Neural cell (in vitro differentiated cells): ENCODE measurements around the gene KMT2D.

ENCODE experiments used
- MXI1 ChIP-seq: fragments of 450-650 bp; conservative IDR thresholded peaks from 2 replicates; pipeline ENCODE4 v1.6.1; 2014; ENCODE audit warnings: antibody characterized with exemption, mild to moderate bottlenecking; ENCODE audit not compliant: poor library complexity, severe bottlenecking
- POLR2AphosphoS5 ChIP-seq: IDR thresholded peaks from 2 replicates; pipeline ENCODE4 v1.6.1; 2012
- SMC3 ChIP-seq: fragments of 450-650 bp; conservative IDR thresholded peaks from 2 replicates; pipeline ENCODE4 v1.6.1; 2014; ENCODE audit warnings: antibody characterized with exemption, mild to moderate bottlenecking, moderate library complexity; ENCODE audit not compliant: poor library complexity
- TAF1 ChIP-seq: IDR thresholded peaks from 2 replicates; pipeline ENCODE4 v1.6.1; 2012; ENCODE audit warnings: low read depth
- TF ChIP-seq, protein P1 (sequence below): fragments of 450-650 bp; IDR thresholded peaks from 2 replicates; pipeline ENCODE4 v1.5.1; 2014; ENCODE audit warnings: antibody characterized with exemption, mild to moderate bottlenecking, moderate library complexity; ENCODE audit not compliant: poor library complexity, severe bottlenecking

DNA sequence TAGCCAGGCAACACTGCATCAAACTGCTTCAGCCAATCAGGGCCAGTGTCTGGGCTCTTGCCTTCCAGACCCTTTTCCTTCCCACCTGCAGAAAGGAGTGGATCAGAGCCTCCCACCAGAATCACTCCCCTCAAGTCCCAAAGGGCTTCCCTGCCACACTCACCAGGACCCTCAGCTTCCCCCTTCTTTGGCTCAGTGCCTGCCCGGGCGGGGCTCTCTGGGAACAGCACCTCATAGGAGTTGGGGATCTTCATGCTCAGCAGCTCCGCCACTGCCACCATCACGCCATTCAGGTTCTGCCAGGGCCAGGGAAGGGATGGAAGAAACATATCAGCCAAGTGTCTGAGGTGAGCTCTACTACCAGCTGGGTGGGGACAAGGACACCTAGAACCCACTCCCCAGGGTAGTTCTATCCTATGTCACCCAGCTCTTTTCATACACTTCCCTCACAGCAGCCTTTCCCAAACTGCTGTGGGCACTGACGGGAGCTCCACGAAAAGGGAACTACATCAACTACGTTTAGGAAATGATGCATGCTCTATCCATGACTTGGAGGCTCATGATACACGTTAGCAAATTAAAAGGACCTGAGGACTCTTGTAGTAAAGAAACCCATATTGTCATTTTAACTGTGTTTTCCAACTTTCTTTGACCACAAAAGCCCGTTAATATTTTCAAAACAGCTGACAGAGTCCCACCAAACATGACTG is 32.6 kb downstream of the KMT2D start:
- no peak for TF ChIP-seq TAF1
- no peak for TF ChIP-seq MXI1
- TF ChIP-seq, protein P1, sequence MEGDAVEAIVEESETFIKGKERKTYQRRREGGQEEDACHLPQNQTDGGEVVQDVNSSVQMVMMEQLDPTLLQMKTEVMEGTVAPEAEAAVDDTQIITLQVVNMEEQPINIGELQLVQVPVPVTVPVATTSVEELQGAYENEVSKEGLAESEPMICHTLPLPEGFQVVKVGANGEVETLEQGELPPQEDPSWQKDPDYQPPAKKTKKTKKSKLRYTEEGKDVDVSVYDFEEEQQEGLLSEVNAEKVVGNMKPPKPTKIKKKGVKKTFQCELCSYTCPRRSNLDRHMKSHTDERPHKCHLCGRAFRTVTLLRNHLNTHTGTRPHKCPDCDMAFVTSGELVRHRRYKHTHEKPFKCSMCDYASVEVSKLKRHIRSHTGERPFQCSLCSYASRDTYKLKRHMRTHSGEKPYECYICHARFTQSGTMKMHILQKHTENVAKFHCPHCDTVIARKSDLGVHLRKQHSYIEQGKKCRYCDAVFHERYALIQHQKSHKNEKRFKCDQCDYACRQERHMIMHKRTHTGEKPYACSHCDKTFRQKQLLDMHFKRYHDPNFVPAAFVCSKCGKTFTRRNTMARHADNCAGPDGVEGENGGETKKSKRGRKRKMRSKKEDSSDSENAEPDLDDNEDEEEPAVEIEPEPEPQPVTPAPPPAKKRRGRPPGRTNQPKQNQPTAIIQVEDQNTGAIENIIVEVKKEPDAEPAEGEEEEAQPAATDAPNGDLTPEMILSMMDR: no peak
- TF ChIP-seq POLR2AphosphoS5: no peak
- no peak for TF ChIP-seq SMC3
